Psoas muscle (tissue), 8 donors: Measurements from ENCODE around the gene CARD10. TPM values are rescaled to one million over a fixed set of nuclear protein-coding genes. Genes with fewer than 3 reads are reported as not detected.

Experiments used
- ATAC-seq, 4 donors: fragments of 200-7000 bp; cut with Tn5 transposase; one replicate each; pipeline ENCODE4 v1.9.1; 2020; ENCODE audit warnings: moderate library complexity in 3 of 4, mild to moderate bottlenecking in 2 of 4
- DNase-seq, 2 donors: peaks; one replicate each; pipeline ENCODE4 v3.0.0-alpha.2; 2020
- H3K27ac ChIP-seq: fragments of 200-600 bp; one replicate; pipeline ENCODE4 v1.8.0; 2022
- H3K27me3 ChIP-seq, 3 donors: fragments of 200-600 bp in 1 of 3; one replicate each; pipeline versions ENCODE4 v1.6.1 to v1.8.0; 2013 to 2022; ENCODE audit warnings: low read length in 2 of 3, mild to moderate bottlenecking in 2 of 3, moderate library complexity in 1 of 3; ENCODE audit not compliant: insufficient read depth in 3 of 3
- H3K36me3 ChIP-seq, 2 donors: fragments of 200-600 bp in 1 of 2; one replicate each; pipeline versions ENCODE4 v1.6.1 to v1.8.0; 2013 to 2022; ENCODE audit warnings: low read depth in 1 of 2, mild to moderate bottlenecking in 1 of 2, moderate library complexity in 1 of 2; ENCODE audit not compliant: insufficient read depth in 1 of 2
- H3K4me1 ChIP-seq: fragments of 200-600 bp; one replicate; pipeline ENCODE4 v1.8.0; 2022
- H3K4me3 ChIP-seq: fragments of 200-600 bp; one replicate; pipeline ENCODE4 v1.8.0; 2022; ENCODE audit warnings: mild to moderate bottlenecking
- H3K9me3 ChIP-seq: fragments of 200-600 bp; one replicate; pipeline ENCODE4 v1.8.0; 2022
- CTCF ChIP-seq: fragments of 200-600 bp; IDR thresholded peaks from one replicate; pipeline ENCODE4 v1.8.0; 2022; ENCODE audit warnings: antibody characterized with exemption
- WGBS, 3 donors: extraction: QIAGEN DNeasy Blood & Tissue Kit; methylation state at CpG; one replicate each; pipeline versions ENCODE4 v1.1.6 to v1.1.7; 2013; 5-methylcytosine and 5-hydroxymethylcytosine counted together
- intact Hi-C, 2 donors: fragments of 100-400 bp; cut with DNase I; formaldehyde crosslinking; loops; one replicate each; pipeline versions ENCODE4 v1.11.0 to v1.14.2; 2022
- polyA plus RNA-seq, 3 donors: library from polyadenylated mRNA; stranded (reverse); fragments of 200-250 nt; gene quantifications; one replicate each; pipeline ENCODE4 v1.2.3, GENCODE V29; 2013
- total RNA-seq, 4 donors: library from RNA; stranded (reverse); fragmentation: NEBNext Ultra II Directional in 2 of 4; extraction: Animal tissue kit (Norgen Biotek cat#: 25700) in 2 of 4; gene quantifications; one replicate each; pipeline versions ENCODE4 v1.2.1 to v1.2.4, GENCODE V29; 2021 to 2023
- donor health status: healthy with polysubstance abuse.
- donor health status: DM: no; HTN: no; CAD: no; lungs with moderate emphysema.
- donor health status: Bipolar disorder and iron deficiency.
- donor health status: healthy.
- donor health status: DM: yes; HTN: yes; CAD: no.
- donor health status: DM: no; HTN: no; CAD: no.
- donor health status: DM: no; HTN: no; CAD: no.
- donor health status: DM: yes; HTN: yes; CAD: no.

The CARD10 gene
- total and polyA plus RNA-seq, 7 donors = 2.9 to 8.0 (median 4.4) TPM

GRCh38 chr22:37525073-37525745, 6.0 kb upstream of the CARD10 start:
- Histone ChIP-seq H3K27me3 (peaks cover 0 to 31% (median 0%) of the 10 kb centered on the region in 3 donors), H3K4me1 (no peaks in the 10 kb centered on the region), H3K4me3 (no peak overlapping the region), H3K36me3 (no peaks in the 10 kb centered on the region), H3K27ac (no peak overlapping the region), H3K9me3 (no peaks in the 10 kb centered on the region)
- intact Hi-C loops = no loop called here
- WGBS, 3 donors = 55 to 60% (median 55%) methylated on average over 10 of the region's 10 CpGs
- ATAC-seq = peak in 1 of 4 donors; percentile 47
- no peak for DNase-seq
- TF ChIP-seq CTCF = no peak

- intact Hi-C loops = no loop called here
- no peaks in the 10 kb centered on the region for H3K36me3 ChIP-seq
Measured at GRCh38 chr22:37522482-37522881, 3.3 kb upstream of the CARD10 start.

DNA sequence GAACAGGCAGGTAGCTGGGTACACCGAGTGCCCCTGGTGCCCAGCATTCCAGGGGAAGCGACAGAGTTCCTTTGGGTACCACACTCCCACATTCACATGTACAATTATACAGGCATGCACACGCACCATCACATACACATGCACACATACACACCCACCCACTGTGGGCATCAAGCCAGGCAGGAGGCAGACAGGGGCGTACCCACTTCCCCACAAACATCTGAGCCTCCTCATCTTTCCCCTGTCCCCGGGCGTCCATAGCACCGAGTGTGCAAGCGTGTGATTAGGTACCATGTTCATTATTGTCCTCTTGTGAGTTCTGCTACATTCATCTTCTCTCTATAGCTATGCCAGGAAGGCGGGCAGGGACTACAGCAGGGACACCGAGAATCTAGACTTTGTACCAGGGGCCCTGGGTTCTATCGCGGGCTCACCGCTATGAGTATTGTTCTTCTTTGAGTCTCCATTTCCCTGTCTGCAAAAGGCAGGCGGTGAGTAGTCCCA, 2.1 kb upstream of the CARD10 start:
- no peak for ATAC-seq
- no peaks in the 10 kb centered on the region for H3K4me1 ChIP-seq
- DNase-seq = no peak
- peaks cover 0 to 63% (median 10%) of the 10 kb centered on the region in 3 donors for H3K27me3 ChIP-seq
- no peaks in the 10 kb centered on the region for H3K36me3 ChIP-seq
- WGBS, 3 donors = 69 to 76% (median 70%) methylated on average over 14 of the region's 14 CpGs
- H3K27ac ChIP-seq = no peak overlapping the region
- intact Hi-C loops = no loop called here
- no peak overlapping the region for H3K4me3 ChIP-seq
- no peak for TF ChIP-seq CTCF
- H3K9me3 ChIP-seq = no peaks in the 10 kb centered on the region

More at GRCh38 chr22:37522482-37522881, 3.3 kb upstream of the CARD10 start:
- Histone ChIP-seq H3K4me1 (no peaks in the 10 kb centered on the region), H3K27ac (no peak overlapping the region), H3K4me3 (no peak overlapping the region), H3K9me3 (no peaks in the 10 kb centered on the region), H3K27me3 (peaks cover 0 to 51% (median 10%) of the 10 kb centered on the region in 3 donors)
- ATAC-seq (no peak), DNase-seq (no peak)
- no peak for TF ChIP-seq CTCF
- WGBS, 3 donors = 93 to 94% (median 94%) methylated on average over 6 of the region's 6 CpGs

DNA sequence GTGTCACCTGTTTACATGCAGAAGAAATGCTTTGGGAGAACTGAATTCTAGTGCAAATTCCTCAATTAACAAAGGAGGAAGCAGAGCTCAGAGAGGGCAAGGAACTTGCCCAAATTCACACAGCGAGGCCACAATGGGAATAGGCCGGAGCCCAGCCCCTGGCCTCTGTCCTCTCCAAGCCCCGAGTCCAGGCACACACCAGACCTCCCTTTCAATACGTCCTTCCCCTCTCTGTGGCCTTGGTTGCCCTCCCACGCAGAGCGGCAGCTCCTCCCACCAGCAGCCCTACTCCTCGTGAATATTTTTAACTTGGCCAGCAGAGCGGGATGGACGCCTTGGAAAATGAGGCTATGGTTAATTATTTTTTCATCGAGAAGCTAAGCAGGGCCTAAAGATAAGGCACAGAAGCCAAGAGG, 1.6 kb upstream of the CARD10 start:
- 46 to 51% (median 51%) methylated on average over 10 of the region's 10 CpGs for WGBS, 3 donors
- Histone ChIP-seq H3K27ac (no peak overlapping the region), H3K36me3 (no peaks in the 10 kb centered on the region), H3K4me1 (no peaks in the 10 kb centered on the region), H3K9me3 (no peaks in the 10 kb centered on the region), H3K4me3 (no peak overlapping the region), H3K27me3 (peaks cover 0 to 68% (median 12%) of the 10 kb centered on the region in 3 donors)
- ATAC-seq (no peak), DNase-seq (no peak)
- intact Hi-C loops = no loop called here
- TF ChIP-seq CTCF = no peak
